NCI-H446 treated with DMSO at 0.1 percent for 48 hours (cell line): Measurements from ENCODE around the gene ZBTB21.
A peak's percentile ranks its signal among the peaks of the same experiment; 100 is the strongest.

Experiments used
- DNase-seq: peaks from one replicate; lab custom pipeline; 2025; lab: John Stamatoyannopoulos, UW

The ZBTB21 gene

DNA sequence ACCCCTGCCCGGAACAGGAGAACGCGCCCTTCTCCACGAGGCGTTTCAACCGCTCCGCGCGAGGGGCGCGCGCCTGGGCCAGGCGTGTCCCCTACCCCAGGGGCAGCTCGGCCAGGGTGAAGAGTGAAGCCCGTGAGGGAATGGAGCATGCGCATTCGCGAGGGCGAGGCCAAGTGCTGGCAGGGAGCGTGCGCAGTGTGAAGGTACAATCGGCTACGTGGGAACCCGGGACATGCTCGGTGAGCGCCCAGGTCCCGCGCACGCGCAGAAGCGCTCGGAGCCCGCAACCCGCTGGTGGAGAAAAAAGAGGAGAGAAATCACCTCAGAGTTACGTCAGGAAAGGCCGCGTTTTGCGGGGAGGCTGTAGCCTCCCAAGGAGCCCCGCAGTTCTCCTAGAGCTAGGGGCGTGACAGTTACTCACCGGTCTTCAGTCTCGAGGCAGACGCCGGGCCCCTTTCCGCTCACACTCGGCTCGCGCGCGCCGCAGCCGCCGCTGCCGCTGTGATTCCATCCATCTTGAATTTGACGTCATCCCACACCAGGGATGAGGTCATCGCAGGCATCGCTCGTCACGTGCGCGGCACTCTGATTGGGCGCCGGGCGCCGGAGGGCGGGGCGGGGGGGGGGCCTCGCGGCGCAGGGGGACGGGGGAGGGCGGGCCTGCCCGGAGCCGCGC, at the start of gene ZBTB21:
Gene ZBTB21 (minus strand): TSS at position 530 of the 676 bp plus-strand sequence. CDS start 16,265 bp downstream, outside the sequence.
- peak; percentile 96 for DNase-seq

DNA sequence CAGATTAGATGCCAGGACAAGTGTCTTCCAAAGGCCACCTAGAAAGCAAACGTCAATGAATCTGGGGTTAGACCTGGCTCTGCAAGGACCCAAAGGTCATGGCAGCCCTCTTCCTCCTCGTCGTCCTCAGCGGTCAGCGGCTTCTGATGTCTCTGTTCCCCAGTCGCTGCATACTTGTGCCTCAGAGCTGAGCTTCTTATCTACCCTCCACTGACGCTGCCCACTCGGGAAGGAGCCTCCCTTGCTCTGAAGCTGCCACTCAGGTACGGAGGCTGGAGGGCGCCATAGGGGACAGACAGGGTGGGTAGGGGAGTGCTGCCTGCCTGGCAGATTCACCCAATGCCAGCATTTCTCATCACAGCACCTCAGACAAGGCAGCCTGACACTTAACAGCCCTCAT, 49.6 kb upstream of the ZBTB21 start:
- no peak for DNase-seq

DNA sequence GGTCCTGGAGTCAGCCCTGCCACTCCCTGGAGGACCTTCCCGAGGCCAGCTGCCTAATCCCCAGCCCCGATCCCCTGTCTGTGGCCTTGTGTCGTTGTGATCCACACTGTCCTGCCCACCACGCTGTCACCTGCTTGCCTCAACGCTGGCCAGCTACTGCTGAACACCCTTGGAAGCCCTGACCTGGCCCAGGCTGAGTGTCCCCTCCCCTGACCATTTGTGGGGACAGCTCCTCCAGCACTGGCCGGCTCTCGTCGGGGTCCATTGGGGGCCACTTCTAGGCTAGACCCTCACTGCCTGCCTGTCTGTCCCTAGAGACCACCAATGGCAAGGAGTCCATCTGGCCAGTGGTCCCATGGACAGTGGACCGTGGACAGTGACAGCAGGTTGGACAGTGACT, 49.0 kb upstream of the ZBTB21 start:
- no peak for DNase-seq

DNA sequence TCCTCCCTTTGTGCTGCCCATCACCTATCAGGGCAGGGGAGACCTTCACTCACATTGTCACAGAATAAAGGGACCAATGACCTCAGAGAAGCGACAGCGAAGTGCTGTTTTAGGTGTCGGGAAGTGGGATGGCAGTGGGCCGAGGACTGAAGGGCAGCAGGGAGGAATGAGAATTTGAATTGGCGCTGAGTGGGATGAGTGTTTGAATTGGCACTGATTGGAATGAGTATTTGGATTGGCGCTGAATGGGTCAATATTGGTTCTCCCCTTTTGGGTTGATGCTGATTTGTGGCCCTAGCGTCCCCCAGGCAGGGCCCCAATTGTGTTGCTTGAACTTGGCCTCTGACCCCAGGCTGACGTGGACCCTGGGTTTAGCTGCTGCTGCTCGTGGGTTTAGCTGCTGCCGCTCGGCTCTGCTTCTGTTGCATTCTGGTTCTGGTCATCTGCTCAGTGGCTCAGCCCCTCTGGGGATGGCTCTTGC, 48.5 kb upstream of the ZBTB21 start:
- no peak for DNase-seq

DNA sequence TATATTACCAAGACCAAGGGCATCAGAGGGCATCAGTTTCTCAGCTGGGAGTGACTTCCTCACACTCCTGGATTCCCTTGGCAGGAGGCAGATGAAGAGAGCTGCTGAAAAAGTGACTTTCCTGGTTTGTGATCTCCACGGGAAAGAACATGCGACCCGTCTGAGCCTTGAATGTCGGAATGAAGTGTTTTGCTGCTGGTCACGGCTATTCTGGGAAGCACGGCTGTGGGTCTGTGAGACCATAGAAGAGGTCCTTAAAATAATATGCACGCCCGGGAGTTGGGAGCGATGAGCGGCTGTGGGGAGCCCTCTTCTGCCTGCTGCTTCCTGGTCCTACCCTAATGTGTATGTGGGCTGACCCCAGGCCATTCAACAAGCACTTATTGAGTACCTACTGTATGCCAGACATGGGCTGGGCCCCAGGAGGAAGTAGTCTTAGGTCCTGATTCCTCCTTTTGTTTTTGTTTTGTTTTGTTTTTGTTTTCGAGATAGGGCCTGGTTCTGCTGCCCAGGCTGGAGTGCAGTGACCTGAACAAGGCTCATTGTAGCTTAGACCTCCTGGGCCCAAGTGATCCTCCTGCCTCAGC, 47.8 kb upstream of the ZBTB21 start:
- DNase-seq = no peak

DNA sequence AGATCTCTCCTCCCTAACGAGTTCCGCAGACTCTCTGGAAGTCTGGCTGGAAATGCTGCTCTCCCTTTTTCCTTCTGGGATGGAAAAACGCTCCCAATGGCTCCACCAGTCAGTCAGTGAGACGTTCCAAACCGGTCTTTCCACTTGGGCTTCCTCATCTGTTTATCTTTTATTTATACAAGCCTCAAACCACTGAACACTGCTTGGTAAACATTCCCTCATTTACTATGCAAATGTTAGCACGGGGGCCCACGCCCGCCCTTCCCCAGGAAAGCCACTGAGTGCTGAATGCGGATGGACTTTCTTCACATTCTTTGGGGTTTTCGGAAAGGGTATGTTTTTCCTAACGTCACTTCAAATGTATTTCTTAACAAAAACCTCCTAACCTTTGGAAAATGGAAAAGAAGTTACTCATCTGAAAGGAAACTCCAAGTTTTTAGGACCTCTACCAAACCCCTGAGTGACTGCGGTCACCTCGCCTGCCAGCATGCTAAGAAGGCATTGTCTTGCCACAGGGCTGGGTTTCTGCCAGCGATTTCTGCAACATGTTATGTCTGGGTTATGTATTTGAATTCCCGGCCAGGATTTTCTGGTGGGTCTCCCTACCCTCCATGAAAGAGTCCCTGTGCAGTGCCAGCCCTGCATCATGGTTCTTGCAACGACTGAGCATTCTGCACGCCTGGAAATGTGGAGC, 47.0 kb upstream of the ZBTB21 start:
- DNase-seq = no peak

DNA sequence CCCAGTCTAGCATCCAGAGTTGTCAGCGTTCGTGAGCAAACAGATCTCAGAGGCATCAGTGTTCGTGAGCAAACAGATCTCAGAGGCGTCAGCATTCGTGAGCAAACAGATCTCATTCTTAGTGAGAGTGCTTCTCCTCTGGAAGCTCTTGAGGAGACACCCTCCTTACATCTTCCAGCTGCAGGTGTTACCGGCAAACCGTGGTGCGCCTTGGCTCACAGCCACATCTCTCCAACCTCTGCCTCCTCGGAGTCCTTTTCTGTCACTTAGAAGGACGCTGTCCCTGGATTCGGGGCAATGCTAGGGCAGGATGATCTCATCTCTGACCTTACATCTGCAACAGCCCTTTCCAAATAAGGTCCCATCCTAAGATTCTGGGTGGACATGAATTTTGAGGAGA, 46.3 kb upstream of the ZBTB21 start:
- no peak for DNase-seq

DNA sequence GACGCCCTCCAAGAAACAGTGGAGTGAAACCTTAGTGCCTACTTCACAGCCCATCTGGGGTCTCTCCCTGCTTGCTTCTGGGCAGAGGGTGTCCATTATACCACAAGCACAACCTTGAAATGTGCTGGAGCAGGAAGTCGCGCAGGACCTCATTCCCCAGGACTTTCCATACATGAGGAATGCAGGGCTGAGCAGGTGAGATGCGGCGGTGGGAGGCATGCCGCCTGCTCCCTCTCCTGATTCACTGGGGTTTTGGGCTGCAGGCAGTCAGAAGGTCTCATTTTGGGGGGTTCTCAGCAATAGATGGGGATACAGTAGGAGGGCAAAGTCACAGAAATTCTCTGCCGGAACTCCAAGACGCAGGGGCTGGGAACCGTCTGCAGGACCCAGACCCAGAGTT, 45.3 kb upstream of the ZBTB21 start:
- no peak for DNase-seq

DNA sequence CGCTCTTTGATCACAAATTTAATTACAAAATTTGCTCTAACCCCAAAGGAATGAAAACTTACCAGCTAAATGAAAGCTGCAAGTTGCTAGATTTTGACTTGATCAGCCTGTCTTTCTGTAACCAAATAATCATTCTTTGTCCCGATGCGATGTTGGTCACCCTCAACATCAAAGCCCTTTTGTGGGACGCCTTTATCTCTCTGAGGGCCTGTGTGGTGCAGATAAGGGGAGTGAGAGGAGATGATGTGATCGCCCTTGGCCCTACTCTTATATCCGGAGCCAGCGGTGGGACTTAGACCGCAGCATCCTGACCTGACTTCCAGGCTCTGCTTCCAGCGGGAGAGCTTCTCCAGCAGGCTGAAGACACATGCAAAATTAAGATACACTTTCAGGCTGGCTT, 41.6 kb upstream of the ZBTB21 start:
- DNase-seq = no peak

DNA sequence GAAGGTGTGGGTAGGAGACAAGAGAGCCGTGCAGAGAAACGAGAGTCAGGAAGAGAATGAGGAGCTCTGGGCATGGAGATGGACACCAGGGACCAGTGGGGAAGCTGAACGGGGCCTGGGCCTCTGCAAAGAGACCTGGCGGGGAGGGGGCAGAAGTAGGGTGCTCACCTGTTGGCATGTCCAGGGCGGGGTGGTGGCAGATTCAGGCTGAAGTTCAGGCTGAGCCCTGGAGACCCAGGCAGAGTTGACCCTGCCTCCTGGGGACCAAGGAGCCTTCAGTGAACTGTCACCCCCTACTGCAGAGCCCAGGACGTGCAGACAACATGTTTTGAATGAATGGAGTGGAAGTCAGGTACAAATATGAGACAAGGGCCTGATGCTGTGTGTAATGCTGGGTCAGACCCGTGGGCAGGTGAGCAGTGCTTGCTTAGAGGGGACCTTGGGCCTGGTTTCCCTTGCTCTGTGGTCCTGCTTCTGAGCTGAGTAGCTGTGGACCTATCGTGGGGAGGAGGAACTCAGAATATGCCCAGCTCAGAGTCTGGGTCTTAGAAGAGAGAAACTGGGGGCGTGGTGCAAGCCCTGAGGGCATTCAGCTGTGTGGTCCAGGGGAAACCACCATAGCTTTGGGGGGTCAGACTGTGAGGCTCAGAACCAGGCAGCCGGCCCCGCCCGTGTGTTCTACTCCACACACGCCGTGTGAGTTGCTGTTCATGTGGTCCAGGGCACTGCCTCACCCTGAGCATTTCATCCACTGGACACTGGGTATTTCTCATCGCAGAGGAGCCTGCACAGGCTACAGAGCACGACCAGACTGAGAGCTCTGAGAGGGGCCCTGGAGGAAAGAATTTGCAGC, 39.6 kb upstream of the ZBTB21 start:
- no peak for DNase-seq

DNA sequence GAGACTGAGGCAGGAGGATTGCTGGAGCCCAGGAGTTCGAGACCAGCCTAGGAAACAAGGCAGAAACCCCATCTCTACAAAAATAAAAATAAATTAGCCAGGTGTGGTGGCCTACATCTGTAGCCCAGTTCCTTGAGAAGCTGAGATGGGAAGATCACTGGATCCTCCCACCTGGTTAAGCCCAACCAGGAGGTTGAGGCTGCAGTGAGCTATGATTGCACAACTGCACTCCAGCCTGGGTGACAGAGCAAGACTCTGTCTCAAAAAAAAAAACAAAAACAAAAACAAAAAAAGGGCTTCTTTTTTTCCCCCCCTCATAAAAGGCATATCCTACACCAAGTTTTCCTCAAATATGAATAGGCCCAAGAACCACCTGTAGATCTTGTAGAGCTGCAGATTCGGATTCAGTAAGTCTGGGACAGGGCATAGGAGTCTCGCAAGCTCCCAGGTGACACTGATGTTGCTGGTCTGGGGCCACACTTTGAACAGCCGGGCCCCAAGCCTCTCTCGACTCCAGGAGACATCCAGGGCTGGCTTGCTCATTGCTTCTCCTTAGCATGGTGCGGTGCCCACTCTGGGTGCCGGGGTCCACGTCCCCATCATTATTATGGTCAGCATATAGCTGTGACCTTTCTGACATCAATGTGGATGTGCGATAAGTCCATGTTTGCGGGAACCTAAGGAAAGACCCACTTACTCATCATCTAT, 38.9 kb upstream of the ZBTB21 start:
- no peak for DNase-seq

DNA sequence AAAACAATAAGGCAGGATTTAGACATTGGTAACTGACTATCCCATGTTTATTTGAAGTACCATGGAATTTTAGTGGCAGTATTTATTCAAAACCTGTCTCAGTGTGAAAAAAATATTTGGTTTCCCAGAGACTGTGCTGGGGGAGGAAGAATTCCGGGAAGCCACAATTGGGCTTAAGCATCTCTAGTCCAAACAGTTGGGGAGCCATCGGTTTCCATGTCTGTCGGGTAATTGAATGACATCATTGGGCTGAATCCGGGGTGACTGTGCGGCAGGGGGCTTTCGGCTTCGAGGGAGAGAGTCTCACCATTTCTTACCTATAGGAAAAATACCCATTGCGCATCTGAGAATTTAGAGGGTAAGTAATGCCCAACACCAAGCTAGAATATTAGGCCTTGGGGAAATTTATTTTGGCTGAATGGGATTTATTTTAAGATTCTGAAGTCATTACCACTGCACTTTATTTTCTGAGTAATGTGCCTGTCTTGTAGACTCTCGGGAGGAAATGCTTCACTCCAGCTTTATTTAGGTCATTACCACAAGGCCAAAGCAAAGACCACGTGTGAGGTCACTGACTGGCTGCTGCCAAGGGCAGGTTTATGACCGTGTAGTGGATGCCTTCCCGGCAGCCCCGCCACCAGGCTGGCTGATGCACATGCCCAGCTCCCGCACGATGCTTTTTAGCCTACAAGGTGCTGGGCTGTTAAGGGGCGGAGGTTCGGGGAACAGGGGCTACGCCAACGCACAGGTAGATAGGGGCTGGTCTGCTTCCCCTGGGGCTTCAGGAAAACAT, 37.9 kb upstream of the ZBTB21 start:
- no peak for DNase-seq

DNA sequence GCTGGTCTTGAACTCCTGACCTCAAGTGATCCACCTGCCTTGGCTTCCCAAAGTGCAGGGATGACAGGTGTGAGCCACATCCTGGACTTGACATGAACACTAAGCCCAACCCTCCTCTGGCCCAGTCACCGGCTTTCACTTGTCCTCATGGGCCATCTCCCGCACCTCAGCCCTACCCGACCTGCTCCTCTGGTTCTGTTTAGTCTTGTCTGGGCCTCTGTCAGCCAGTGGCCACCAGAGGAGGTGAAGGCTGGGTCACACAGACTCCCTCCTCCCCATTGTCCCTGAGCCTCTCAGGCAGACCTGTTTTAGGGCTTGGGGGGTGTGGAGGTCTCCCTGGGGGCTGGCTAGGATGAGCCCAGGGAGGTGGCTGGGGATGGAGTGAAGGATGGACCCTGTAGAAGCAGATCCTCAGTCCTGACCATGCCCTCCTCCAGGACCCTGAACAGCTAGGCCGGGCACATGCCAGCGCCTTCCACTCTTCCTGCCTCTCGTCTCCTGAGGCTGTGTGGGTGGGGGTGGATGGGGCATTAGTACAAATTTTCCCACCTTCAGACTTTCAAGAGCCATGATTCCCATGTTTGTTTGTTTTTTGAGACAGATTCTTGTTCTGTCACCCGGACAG, 34.8 kb upstream of the ZBTB21 start:
- DNase-seq = no peak

DNA sequence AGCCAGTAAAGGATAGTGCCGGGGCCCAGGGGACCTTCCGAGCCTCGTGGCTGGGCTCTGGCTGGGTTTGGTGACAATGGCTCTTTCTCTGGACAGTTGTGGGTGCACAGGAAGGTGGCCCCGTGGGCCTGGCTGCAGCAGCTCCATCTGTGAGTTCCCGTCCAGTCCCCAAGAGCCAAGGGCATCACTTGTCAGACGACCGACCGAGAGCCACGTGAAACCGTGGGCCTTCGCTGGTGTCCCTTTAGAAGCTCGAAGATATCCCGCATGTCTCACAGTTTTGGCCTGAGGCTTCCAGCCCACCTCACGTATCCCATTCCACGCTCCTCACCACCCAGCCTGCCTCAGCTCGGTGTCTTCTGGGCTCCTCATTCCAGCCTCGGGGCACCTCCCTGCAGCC, 33.8 kb upstream of the ZBTB21 start:
- no peak for DNase-seq

DNA sequence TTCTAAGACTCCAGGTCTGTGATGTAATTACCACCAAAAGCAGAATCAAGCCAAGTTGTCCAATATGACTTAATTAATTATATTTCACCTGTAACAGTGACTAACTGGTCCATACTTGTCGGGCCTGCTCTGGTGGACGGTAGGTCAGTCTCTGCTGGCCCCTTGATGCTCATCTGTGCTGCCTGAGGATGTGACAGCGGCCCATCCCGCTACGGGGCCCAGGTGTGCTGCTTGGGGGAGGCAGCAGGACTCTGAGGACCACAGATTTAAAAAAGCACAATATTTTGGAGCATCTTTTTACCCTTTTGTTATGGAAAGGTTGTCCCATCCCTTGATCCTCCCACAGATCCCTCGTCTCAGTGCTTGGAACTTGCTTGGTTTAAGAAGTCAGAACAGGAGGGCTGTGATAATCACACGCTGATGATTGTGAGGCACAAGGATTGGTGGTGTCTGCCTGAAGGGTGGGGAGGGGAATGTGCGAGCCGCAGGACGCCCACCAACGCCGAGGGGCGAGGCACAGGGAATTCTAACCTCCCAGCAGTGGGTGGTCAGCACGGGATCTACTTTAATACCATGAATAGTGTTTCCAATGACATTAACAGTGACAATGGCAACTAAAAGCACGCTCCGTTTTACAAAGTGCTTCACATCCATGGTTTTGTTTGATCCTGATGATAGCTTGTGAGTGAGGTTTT, 33.2 kb upstream of the ZBTB21 start:
- DNase-seq = no peak

DNA sequence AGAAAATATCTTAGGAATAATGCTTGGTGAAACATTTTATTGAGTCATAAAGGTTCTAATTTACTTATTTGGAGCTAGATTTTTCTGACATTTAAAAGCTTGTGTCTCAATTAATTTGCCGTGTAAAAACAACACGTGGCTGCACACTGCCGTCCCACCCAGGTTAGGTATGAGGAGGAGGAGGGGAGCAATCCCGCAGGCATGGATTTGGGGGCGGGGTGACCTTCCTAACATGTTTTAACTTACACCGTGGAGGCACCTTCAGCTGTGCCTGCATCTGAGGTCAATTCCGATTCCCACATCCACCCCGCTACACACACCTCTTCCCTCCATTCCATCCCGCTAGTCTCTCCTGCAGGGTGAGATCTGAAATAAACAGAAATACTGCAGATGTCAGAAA, 32.5 kb upstream of the ZBTB21 start:
- DNase-seq = no peak

DNA sequence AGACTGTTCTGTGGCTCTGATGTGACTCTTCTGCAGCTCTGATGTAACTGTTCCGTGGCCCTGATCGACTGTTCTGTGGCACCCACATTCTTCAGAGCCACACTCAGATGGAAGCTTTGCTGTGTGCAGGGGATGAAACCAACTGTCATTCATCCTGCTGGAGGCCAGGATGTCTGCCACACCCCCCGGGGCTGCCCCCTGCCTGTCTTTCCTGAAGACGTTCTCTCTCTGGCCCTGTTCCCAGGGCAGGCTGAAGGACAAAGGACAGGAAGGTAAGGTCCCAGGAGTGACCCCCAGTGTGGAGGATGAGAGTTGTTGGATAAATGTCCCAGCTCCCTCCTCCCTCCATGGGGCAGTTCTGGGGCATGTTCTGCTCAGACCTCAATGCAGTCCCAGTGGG, 31.6 kb upstream of the ZBTB21 start:
- DNase-seq = no peak

DNA sequence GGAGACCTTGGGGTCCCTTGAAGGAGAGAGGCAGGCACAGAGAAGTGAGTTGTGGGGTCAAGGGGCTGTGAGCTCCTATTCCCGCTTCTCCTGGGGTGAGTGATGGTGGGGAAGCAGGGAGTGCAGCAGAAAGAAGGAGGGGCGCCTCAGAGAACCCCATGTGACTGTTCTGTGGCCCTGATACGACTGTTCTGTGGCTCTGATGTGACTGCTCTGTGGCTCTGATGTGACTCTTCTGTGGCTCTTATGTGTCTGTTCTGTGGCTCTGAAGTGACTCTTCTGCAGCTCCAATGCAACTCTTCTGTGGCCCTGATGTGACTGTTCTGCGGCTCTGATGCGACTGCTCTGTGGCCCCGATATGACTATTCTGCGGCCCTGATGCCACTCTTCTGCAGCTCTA, 31.1 kb upstream of the ZBTB21 start:
- DNase-seq = no peak

DNA sequence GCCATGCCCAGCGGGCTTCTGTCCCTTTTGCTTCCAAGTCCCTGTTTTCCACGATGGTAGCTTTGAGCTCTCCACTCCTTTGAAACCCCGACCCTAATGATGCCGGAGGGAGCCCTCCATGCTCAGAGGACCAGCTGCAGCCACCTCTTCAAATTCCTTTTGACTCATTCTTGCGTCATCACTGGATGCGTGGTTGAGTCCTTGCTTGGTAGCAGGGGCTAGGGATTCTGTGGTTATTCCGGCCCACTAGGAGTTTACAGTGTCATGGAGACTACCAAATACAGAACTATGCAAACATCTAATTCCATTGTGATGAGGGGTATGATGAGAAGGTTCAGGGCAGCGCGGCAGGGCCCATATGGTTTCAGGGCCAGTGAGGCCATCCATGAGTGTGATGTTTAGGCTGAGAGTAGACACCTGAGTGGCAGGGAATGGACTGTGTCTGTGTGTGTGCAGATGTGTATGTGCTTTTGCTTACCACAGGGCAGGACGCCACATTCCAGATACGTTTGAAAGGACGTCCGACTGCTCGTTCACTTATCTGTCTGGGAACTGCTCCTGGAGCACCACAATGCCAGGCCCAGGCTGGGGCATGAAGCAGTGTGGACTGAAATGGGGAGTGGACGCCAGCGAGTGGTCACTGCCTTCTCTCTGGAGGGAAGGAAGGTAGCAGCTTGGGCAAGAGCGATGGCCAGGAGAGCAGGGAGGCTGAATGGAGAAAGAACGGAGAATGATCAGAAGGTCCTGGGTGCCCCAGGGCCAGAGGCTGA, 30.4 kb upstream of the ZBTB21 start:
- no peak for DNase-seq
